ENCODE measurements around the gene TMUB1. TPM values are rescaled to one million over a fixed set of nuclear protein-coding genes. Genes with fewer than 3 reads are reported as not detected.

TMUB1 gene
- total and polyA plus RNA-seq, 9 of the 15 experiments (the other 6 are each of a cell fraction or from before 2014, with no cell fraction given), result 0.14 to 241 (median 74.1) TPM

GRCh38 chr7:151070574-151070960 is 12.7 kb downstream of the TMUB1 start:
- no peak overlapping the region for H3K4me3 ChIP-seq
- no peaks in the 10 kb centered on the region for H3K9me1 ChIP-seq (ENCODE audit: control insufficient read depth, insufficient read depth, low read length)
- BruUV-seq (replicated peaks), result no TSS peak
- FAIRE-seq (no peak), DNase-seq (ENCODE audit: extremely low read depth in 1 of 4, low spot score in 3 of 4) (no peak), ATAC-seq (no peak)
- no peak overlapping the region for H3K27ac ChIP-seq (ENCODE audit: extremely low read depth, low read depth, low read length)
- H3K79me2 ChIP-seq (ENCODE audit: control insufficient read depth, insufficient read depth, low read length), result peaks cover 3% of the 10 kb centered on the region; the same call in 1 of the 3 replicates
- no peaks in the 10 kb centered on the region for H3K9me3 ChIP-seq (replicated peaks; ENCODE audit: control insufficient read depth, insufficient read depth, low read depth, low read length)
- H3K27me3 ChIP-seq (ENCODE audit: control insufficient read depth in 2 of 2, insufficient read depth in 2 of 2, low read length in 2 of 2), result no peaks in the 10 kb centered on the region
- 90% methylated on average over 12 of the region's 15 CpGs for WGBS (ENCODE audit: insufficient coverage, low coverage, missing lambda C conversion rate)
- no peak overlapping the region for H3K4me2 ChIP-seq (ENCODE audit: insufficient read depth, low read length)
- H3K36me3 ChIP-seq (ENCODE audit: control insufficient read depth, insufficient read depth, low read length), result peaks cover 96% of the 10 kb centered on the region
- in situ Hi-C loops (cut with MboI) (no loop called here), intact Hi-C loops (cut with micrococcal nuclease) (no loop called here)
- peaks cover 0 to 48% of the 10 kb centered on the region in 2 experiments; a peak in 1 of 5 replicates for H3K4me1 ChIP-seq (replicated peaks in 1 of 2; ENCODE audit: control insufficient read depth in 2 of 2, insufficient read depth in 2 of 2, low read length in 2 of 2)
- ChIA-PET CTCF (ENCODE audit: low intra/inter-chr PET ratio) (no interaction called here), POLR2A (interaction anchor here (0.8 to 3.2 kb wide), 4 partner anchors 9 to 60 kb away, joined by 4 to 17 read pairs (median 4); partner anchors contain the start of gene FASTK)
- H4K20me1 ChIP-seq (replicated peaks; ENCODE audit: control insufficient read depth, insufficient read depth, low read length), result no peaks in the 10 kb centered on the region; the same call in 1 of the 2 replicates
- H3K9ac ChIP-seq (ENCODE audit: insufficient read depth in 1 of 2, low read depth in 2 of 2, low read length in 2 of 2), result peak overlapping the region in 1 of 2 experiments; percentile 18; a peak in 1 of 4 replicates
- TF ChIP-seq, protein P1, sequence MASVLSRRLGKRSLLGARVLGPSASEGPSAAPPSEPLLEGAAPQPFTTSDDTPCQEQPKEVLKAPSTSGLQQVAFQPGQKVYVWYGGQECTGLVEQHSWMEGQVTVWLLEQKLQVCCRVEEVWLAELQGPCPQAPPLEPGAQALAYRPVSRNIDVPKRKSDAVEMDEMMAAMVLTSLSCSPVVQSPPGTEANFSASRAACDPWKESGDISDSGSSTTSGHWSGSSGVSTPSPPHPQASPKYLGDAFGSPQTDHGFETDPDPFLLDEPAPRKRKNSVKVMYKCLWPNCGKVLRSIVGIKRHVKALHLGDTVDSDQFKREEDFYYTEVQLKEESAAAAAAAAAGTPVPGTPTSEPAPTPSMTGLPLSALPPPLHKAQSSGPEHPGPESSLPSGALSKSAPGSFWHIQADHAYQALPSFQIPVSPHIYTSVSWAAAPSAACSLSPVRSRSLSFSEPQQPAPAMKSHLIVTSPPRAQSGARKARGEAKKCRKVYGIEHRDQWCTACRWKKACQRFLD (CRISPR knock-in tag; IDR thresholded peaks at IDR 0.05), result no peak
- TF ChIP-seq ZNF224 (CRISPR knock-in tag; IDR thresholded peaks at IDR 0.05) (no peak), PURB (CRISPR knock-in tag; IDR thresholded peaks at IDR 0.05; ENCODE audit: low read depth) (no peak), ZNF311 (CRISPR knock-in tag; IDR thresholded peaks at IDR 0.05) (no peak)
- TF ChIP-seq, protein P2, sequence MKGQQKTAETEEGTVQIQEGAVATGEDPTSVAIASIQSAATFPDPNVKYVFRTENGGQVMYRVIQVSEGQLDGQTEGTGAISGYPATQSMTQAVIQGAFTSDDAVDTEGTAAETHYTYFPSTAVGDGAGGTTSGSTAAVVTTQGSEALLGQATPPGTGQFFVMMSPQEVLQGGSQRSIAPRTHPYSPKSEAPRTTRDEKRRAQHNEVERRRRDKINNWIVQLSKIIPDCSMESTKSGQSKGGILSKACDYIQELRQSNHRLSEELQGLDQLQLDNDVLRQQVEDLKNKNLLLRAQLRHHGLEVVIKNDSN (CRISPR knock-in tag; IDR thresholded peaks at IDR 0.05), result 0 out of 2 replicates have a peak, but pooled peaks have one; percentile 9
- H2AFZ ChIP-seq (ENCODE audit: low read depth, low read length), result no peak overlapping the region

All from K562 (cell line).